Measurements from ENCODE around the gene ODF2. TPM values are rescaled to one million over a fixed set of nuclear protein-coding genes. Genes with fewer than 3 reads are reported as not detected.

Gene ODF2
- total and polyA plus RNA-seq, 2 of the 8 experiments (the other 6 are each of a cell fraction or from before 2014, with no cell fraction given), result 5.6 to 17.9 TPM

- 90% methylated on average over 2 of the region's 2 CpGs; no CpG with 5 or more reads in 1 of the 2 experiments for WGBS, 2 experiments (ENCODE audit: extremely low coverage in 1 of 2, insufficient coverage in 1 of 2, insufficient read length in 1 of 2, insufficient replicate concordance in 2 of 2, low coverage in 1 of 2, low lambda C conversion rate in 2 of 2, missing lambda C conversion rate in 1 of 2)
- no peak overlapping the region for H3K14ac ChIP-seq (ENCODE audit: insufficient read length)
- no peaks in the 10 kb centered on the region for H3K36me3 ChIP-seq (ENCODE audit: control insufficient read depth in 2 of 4, insufficient read depth in 4 of 4, low read length in 3 of 4)
- H3K4me2 ChIP-seq (ENCODE audit: insufficient read depth in 1 of 2, low read depth in 2 of 2, low read length in 2 of 2), result no peak overlapping the region
- CTCF ChIA-PET (ENCODE audit: partially characterized antibody), result interaction anchor here (0.8 to 2.8 kb wide), 5 partner anchors 10 to 34 kb away, joined by 3 to 14 read pairs (median 3); no protein-coding TSS in a partner anchor
- H3K27me3 ChIP-seq (replicated peaks in 1 of 4; ENCODE audit: control insufficient read depth in 3 of 4, extremely low read depth in 1 of 4, insufficient read depth in 3 of 4, low read length in 3 of 4), result peaks cover 0 to 6% (median 4%) of the 10 kb centered on the region in 4 experiments; a peak in 4 of 7 replicates
- H4K5ac ChIP-seq (ENCODE audit: insufficient read length, low read depth, low read length), result no peak overlapping the region
- H3K4me1 ChIP-seq (replicated peaks in 1 of 4; ENCODE audit: control insufficient read depth in 3 of 4, insufficient read depth in 4 of 4, low read length in 3 of 4), result no peaks in the 10 kb centered on the region
- H3K79me1 ChIP-seq (ENCODE audit: low read depth, low read length), result no peaks in the 10 kb centered on the region
- H2BK15ac ChIP-seq (ENCODE audit: low read length), result no peak overlapping the region
- H3K18ac ChIP-seq (ENCODE audit: extremely low read depth, low read length), result no peak overlapping the region
- no peak overlapping the region for H2BK12ac ChIP-seq (ENCODE audit: low read depth, low read length)
- H3K23me2 ChIP-seq (ENCODE audit: low read depth, low read length), result no peaks in the 10 kb centered on the region
- no peak overlapping the region for H2BK5ac ChIP-seq (ENCODE audit: low read depth, low read length)
- H2AK5ac ChIP-seq (ENCODE audit: low read depth, low read length), result no peak overlapping the region
- FAIRE-seq, result no peak
- H4K20me1 ChIP-seq (replicated peaks in 1 of 2; ENCODE audit: control insufficient read depth in 1 of 2, insufficient read depth in 2 of 2, low read length in 2 of 2), result no peaks in the 10 kb centered on the region
- DNase-seq (ENCODE audit: low read depth in 1 of 2, low spot score in 2 of 2), result no peak
- H2BK20ac ChIP-seq (ENCODE audit: low read length), result no peak overlapping the region
- no peak overlapping the region for H4K8ac ChIP-seq (ENCODE audit: extremely low read depth, insufficient read depth, low read length)
- no peak overlapping the region for H4K91ac ChIP-seq (replicated peaks; ENCODE audit: insufficient read length, low read length)
- H3K27ac ChIP-seq (ENCODE audit: low read depth, low read length), result no peak overlapping the region
- no peaks in the 10 kb centered on the region for H3K79me2 ChIP-seq (ENCODE audit: control insufficient read depth in 1 of 2, insufficient read depth in 2 of 2, low read length in 2 of 2)
- H2AFZ ChIP-seq (ENCODE audit: low read length), result no peak overlapping the region
- H3K9ac ChIP-seq (replicated peaks in 1 of 4; ENCODE audit: extremely low read depth in 1 of 4, low read depth in 3 of 4, low read length in 3 of 4), result no peak overlapping the region
- no peak overlapping the region for H2BK120ac ChIP-seq (replicated peaks; ENCODE audit: low read depth, low read length)
- no peaks in the 10 kb centered on the region for H3K9me3 ChIP-seq (ENCODE audit: insufficient read depth in 2 of 2, low read depth in 1 of 2, low read length in 1 of 2)
- no peak overlapping the region for H3K4ac ChIP-seq (replicated peaks; ENCODE audit: insufficient read length, low read depth, low read length)
- TF ChIP-seq CBX5 (IDR thresholded peaks at IDR 0.05; ENCODE audit: low read depth, low read length) (no peak), FOSL1 (IDR thresholded peaks at IDR 0.05; ENCODE audit: insufficient read depth, low read depth, low read length) (no peak), SP1 (IDR thresholded peaks at IDR 0.05; ENCODE audit: low read depth, low read length) (no peak), KDM1A (IDR thresholded peaks at IDR 0.05; ENCODE audit: borderline replicate concordance, low read length) (no peak), TEAD4 (IDR thresholded peaks at IDR 0.05; ENCODE audit: low read depth, low read length) (no peak), CREB1 (IDR thresholded peaks at IDR 0.05) (no peak), MAFK (IDR thresholded peaks at IDR 0.05; ENCODE audit: low read depth, low read length) (no peak), RNF2 (IDR thresholded peaks at IDR 0.05; ENCODE audit: borderline replicate concordance, low read depth, low read length, missing control alignments, poor library complexity, severe bottlenecking) (no peak), CBX8 (IDR thresholded peaks at IDR 0.05; ENCODE audit: borderline replicate concordance, low read depth, low read length) (no peak)
- H3K4me3 ChIP-seq (ENCODE audit: extremely low read depth in 1 of 4, insufficient read depth in 2 of 4, low read depth in 3 of 4, low read length in 4 of 4), result no peak overlapping the region
- H3K23ac ChIP-seq (ENCODE audit: insufficient read length), result no peak overlapping the region
- POLR2A ChIA-PET (ENCODE audit: partially characterized antibody), result no interaction called here
- no peak overlapping the region for H3K56ac ChIP-seq (replicated peaks; ENCODE audit: insufficient read length, low read depth, low read length)
Measured at GRCh38 chr9:128448746-128449145, 7.1 kb upstream of the ODF2 start.

Data from H1 (cell line).